Tibial nerve (tissue), 4 donors: ENCODE data around the gene SMIM24.

Experiments used
- CTCF ChIP-seq, 5 experiments: fragments of 200-600 bp in 3 of 5; fragments of 450-650 bp in 2 of 5; sonication (generic) in 3 of 5; IDR thresholded peaks; one replicate each; pipeline ENCODE4 v1.5.1; 2016 to 2019; ENCODE audit warnings: antibody characterized with exemption in 5 of 5, mild to moderate bottlenecking in 3 of 5, moderate library complexity in 2 of 5
- EP300 ChIP-seq, 2 donors: sonication (generic); formaldehyde crosslinking; IDR thresholded peaks; one replicate each; pipeline ENCODE4 v1.6.1; 2017; ENCODE audit warnings: antibody characterized with exemption in 2 of 2, mild to moderate bottlenecking in 1 of 2
- POLR2A ChIP-seq, 2 donors: fragments of 450-650 bp; IDR thresholded peaks; one replicate each; pipeline ENCODE4 v1.6.1; 2017; ENCODE audit warnings: antibody characterized with exemption in 2 of 2, mild to moderate bottlenecking in 2 of 2, moderate library complexity in 2 of 2

GRCh38 chr19:3453840-3454239 is 26.5 kb downstream of the SMIM24 start:
- TF ChIP-seq EP300 (IDR thresholded peaks at IDR 0.05), result no peak
- TF ChIP-seq CTCF (IDR thresholded peaks at IDR 0.05), result no peak
- TF ChIP-seq POLR2A (IDR thresholded peaks at IDR 0.05), result no peak
